GM12874 (cell line): Measurements from ENCODE around the gene ANO10.

Experiments used
- CTCF ChIP-seq: IDR thresholded peaks from 2 replicates; pipeline ENCODE4 v1.5.1; 2011; ENCODE audit warnings: low read depth, mild to moderate bottlenecking, control low read depth, low read length, moderate library complexity; ENCODE audit not compliant: insufficient read depth

Gene ANO10

GRCh38 chr3:43317461-43318316 lies 304.1 kb downstream of the ANO10 start:
- no peak for TF ChIP-seq CTCF

- no peak for TF ChIP-seq CTCF
Observed at GRCh38 chr3:43316783-43317460, 304.9 kb downstream of the ANO10 start.
